GM18520 (cell line): Measurements from ENCODE around the gene MYO1B.

Experiments used
- ATAC-seq: cut with Tn5 transposase; IDR thresholded peaks from one replicate; pipeline ENCODE4 v1.9.1; 2021; ENCODE audit not compliant: unreplicated experiment

Gene MYO1B

GRCh38 chr2:191245046-191245868 is at the start of gene MYO1B:
Gene MYO1B (plus strand): TSS chr2:191245404. CDS start chr2:191276896, 31,492 bp downstream.
- ATAC-seq: no peak

GRCh38 chr2:191197096-191197495 is 48.1 kb upstream of the MYO1B start:
- no peak for ATAC-seq

- no peak for ATAC-seq
Measured at GRCh38 chr2:191198271-191198670, 46.9 kb upstream of the MYO1B start.

- ATAC-seq: no peak
Measured at GRCh38 chr2:191199929-191200512, 45.2 kb upstream of the MYO1B start.

- no peak for ATAC-seq
Measured at GRCh38 chr2:191200910-191201309, 44.3 kb upstream of the MYO1B start.

- ATAC-seq: no peak
Measured at GRCh38 chr2:191202209-191202721, 42.9 kb upstream of the MYO1B start.

GRCh38 chr2:191202881-191203397 is 42.3 kb upstream of the MYO1B start:
- no peak for ATAC-seq

GRCh38 chr2:191204433-191204832 is 40.8 kb upstream of the MYO1B start:
- no peak for ATAC-seq

- ATAC-seq: no peak
Measured at GRCh38 chr2:191206613-191207471, 38.4 kb upstream of the MYO1B start.

GRCh38 chr2:191209340-191209739 is 35.9 kb upstream of the MYO1B start:
- ATAC-seq: no peak

- no peak for ATAC-seq
Measured at GRCh38 chr2:191212119-191212518, 33.1 kb upstream of the MYO1B start.

- no peak for ATAC-seq
Measured at GRCh38 chr2:191213333-191213732, 31.9 kb upstream of the MYO1B start.

GRCh38 chr2:191215230-191215629 is 30.0 kb upstream of the MYO1B start:
- ATAC-seq: no peak

GRCh38 chr2:191215666-191216065 is 29.5 kb upstream of the MYO1B start:
- no peak for ATAC-seq

GRCh38 chr2:191217580-191217979 is 27.6 kb upstream of the MYO1B start:
- ATAC-seq: no peak

GRCh38 chr2:191218292-191218898 is 26.8 kb upstream of the MYO1B start:
- peak; percentile 28 for ATAC-seq

- peak; percentile 33 for ATAC-seq
Measured at GRCh38 chr2:191220671-191221070, 24.5 kb upstream of the MYO1B start.

GRCh38 chr2:191221666-191222065 is 23.5 kb upstream of the MYO1B start:
- ATAC-seq: no peak

GRCh38 chr2:191222507-191222906 is 22.7 kb upstream of the MYO1B start:
- no peak for ATAC-seq

GRCh38 chr2:191222952-191223351 is 22.3 kb upstream of the MYO1B start:
- ATAC-seq: no peak

GRCh38 chr2:191225126-191225525 is 20.1 kb upstream of the MYO1B start:
- no peak for ATAC-seq
